ENCODE data around the gene KSR1.

KSR1 gene

GRCh38 chr17:27669136-27669535 lies 212.9 kb downstream of the KSR1 start:
- TF ChIP-seq CSDC2 (CRISPR knock-in tag; IDR thresholded peaks at IDR 0.05), result no peak
- TF ChIP-seq PATZ1 (CRISPR knock-in tag; IDR thresholded peaks at IDR 0.05; ENCODE audit: borderline replicate concordance), result no peak
- no peak for TF ChIP-seq TCF4 (CRISPR knock-in tag; IDR thresholded peaks at IDR 0.05; ENCODE audit: borderline replicate concordance)
- no peak for TF ChIP-seq RARB (CRISPR knock-in tag; IDR thresholded peaks at IDR 0.05)
- no peak for TF ChIP-seq BACH2 (CRISPR knock-in tag; IDR thresholded peaks at IDR 0.05; ENCODE audit: borderline replicate concordance)
- no peak for TF ChIP-seq PPARA (CRISPR knock-in tag; IDR thresholded peaks at IDR 0.05; ENCODE audit: borderline replicate concordance)
- no peak for TF ChIP-seq TOX (CRISPR knock-in tag; IDR thresholded peaks at IDR 0.05; ENCODE audit: borderline replicate concordance)
- TF ChIP-seq ESRRG (CRISPR knock-in tag; IDR thresholded peaks at IDR 0.05), result no peak
- TF ChIP-seq ARNTL (CRISPR knock-in tag; IDR thresholded peaks at IDR 0.05; ENCODE audit: borderline replicate concordance, low read depth), result no peak
- TF ChIP-seq TSHZ2 (CRISPR knock-in tag; IDR thresholded peaks at IDR 0.05), result no peak
- no peak for TF ChIP-seq CREB5 (CRISPR knock-in tag; IDR thresholded peaks at IDR 0.05; ENCODE audit: low read depth)
- no peak for TF ChIP-seq ZNF8 (CRISPR knock-in tag; IDR thresholded peaks at IDR 0.05)
- TF ChIP-seq CSRNP3 (CRISPR knock-in tag; IDR thresholded peaks at IDR 0.05), result no peak
- no peak for TF ChIP-seq SNAI2 (CRISPR knock-in tag; IDR thresholded peaks at IDR 0.05)
- TF ChIP-seq OSR1 (CRISPR knock-in tag; IDR thresholded peaks at IDR 0.05), result no peak
- ATAC-seq, result no peak

- TF ChIP-seq RARB (CRISPR knock-in tag; IDR thresholded peaks at IDR 0.05), result no peak
- TF ChIP-seq SNAI2 (CRISPR knock-in tag; IDR thresholded peaks at IDR 0.05), result no peak
- no peak for ATAC-seq
Measured at GRCh38 chr17:27669850-27670249, 213.6 kb downstream of the KSR1 start.

GRCh38 chr17:27670791-27671590 lies 214.7 kb downstream of the KSR1 start:
- TF ChIP-seq SNAI2 (CRISPR knock-in tag; IDR thresholded peaks at IDR 0.05) (no peak), TSHZ2 (CRISPR knock-in tag; IDR thresholded peaks at IDR 0.05) (no peak), ARNTL (CRISPR knock-in tag; IDR thresholded peaks at IDR 0.05; ENCODE audit: borderline replicate concordance, low read depth) (no peak), CSRNP3 (CRISPR knock-in tag; IDR thresholded peaks at IDR 0.05) (no peak), TCF4 (CRISPR knock-in tag; IDR thresholded peaks at IDR 0.05; ENCODE audit: borderline replicate concordance) (no peak), ZFP3 (CRISPR knock-in tag; IDR thresholded peaks at IDR 0.05) (no peak), ZC3H10 (CRISPR knock-in tag; IDR thresholded peaks at IDR 0.05) (no peak), ZNF70 (CRISPR knock-in tag; IDR thresholded peaks at IDR 0.05) (no peak), ESRRG (CRISPR knock-in tag; IDR thresholded peaks at IDR 0.05) (no peak), ZNF565 (CRISPR knock-in tag; conservative IDR thresholded peaks at IDR 0.05; ENCODE audit: low read depth) (no peak)

More at GRCh38 chr17:27670791-27671590, 214.7 kb downstream of the KSR1 start:
- ATAC-seq, result no peak

All from SK-N-SH treated with all-trans-retinoic acid at 6 μM for 48 hours (cell line).